ENCODE data around the gene GCM1. TPM values are rescaled to one million over a fixed set of nuclear protein-coding genes. Genes with fewer than 3 reads are reported as not detected.

Gene GCM1
- total RNA-seq, 4 donors from 2014 or later, result not detected

- TF ChIP-seq POLR2AphosphoS5 (IDR thresholded peaks at IDR 0.05) (no peak), POLR2A (IDR thresholded peaks at IDR 0.05) (no peak), EP300 (IDR thresholded peaks at IDR 0.05) (no peak), CTCF (IDR thresholded peaks at IDR 0.05) (no peak)
- no peak overlapping the region for H3K27ac ChIP-seq
- H3K4me1 ChIP-seq, result peaks cover 0 to 16% (median 0%) of the 10 kb centered on the region in 3 donors
- no peaks in the 10 kb centered on the region for H3K27me3 ChIP-seq
- H3K4me3 ChIP-seq, result no peak overlapping the region
- no peak for ATAC-seq
- H3K9me3 ChIP-seq, result no peaks in the 10 kb centered on the region
- H3K36me3 ChIP-seq, result peaks cover 9 to 99% of the 10 kb centered on the region in 2 donors
These were observed 58.7 kb downstream of the GCM1 start for GRCh38 chr6:53089948-53090347.

- Histone ChIP-seq H3K27ac (no peak overlapping the region), H3K9me3 (no peaks in the 10 kb centered on the region), H3K27me3 (no peaks in the 10 kb centered on the region), H3K4me1 (peaks cover 0 to 11% (median 0%) of the 10 kb centered on the region in 3 donors), H3K36me3 (peaks cover 10 to 99% of the 10 kb centered on the region in 2 donors), H3K4me3 (no peak overlapping the region)
- TF ChIP-seq CTCF (IDR thresholded peaks at IDR 0.05) (no peak), POLR2AphosphoS5 (IDR thresholded peaks at IDR 0.05) (no peak), EP300 (IDR thresholded peaks at IDR 0.05) (no peak), POLR2A (IDR thresholded peaks at IDR 0.05) (no peak)
- ATAC-seq, result no peak
- 38 to 43% methylated on average over 2 of the region's 2 CpGs for WGBS, 2 donors (ENCODE audit: low coverage in 1 of 2)
These were observed 62.3 kb downstream of the GCM1 start for GRCh38 chr6:53086302-53086701.

- no peak for TF ChIP-seq CTCF (IDR thresholded peaks at IDR 0.05)
- no peak for TF ChIP-seq POLR2AphosphoS5 (IDR thresholded peaks at IDR 0.05)
- no peak for TF ChIP-seq EP300 (IDR thresholded peaks at IDR 0.05)
- no peak for TF ChIP-seq POLR2A (IDR thresholded peaks at IDR 0.05)
- Histone ChIP-seq H3K4me1 (peaks cover 0 to 1% (median 0%) of the 10 kb centered on the region in 3 donors), H3K9me3 (no peaks in the 10 kb centered on the region), H3K36me3 (peaks cover 8 to 99% of the 10 kb centered on the region in 2 donors), H3K27me3 (no peaks in the 10 kb centered on the region), H3K4me3 (no peak overlapping the region), H3K27ac (no peak overlapping the region)
- ATAC-seq, result no peak
- 100% methylated on average over 1 of the region's 1 CpG for WGBS, 2 donors (ENCODE audit: low coverage in 1 of 2)
These were observed 67.8 kb downstream of the GCM1 start for GRCh38 chr6:53080813-53081212.

Small RNAs within 50 kb of the gene (small RNA-seq; reads per million reads assigned to genes)
- 0 reads per million in 4 donors for gene RN7SL244P
- gene RNU6-464P, result 0 reads per million in 4 donors

Other genes with a start within 250 kb of the GCM1 start
- gene GSTA3, start 239.1 kb downstream of the GCM1 start, total RNA-seq, result not detected
- 10 to 100 TPM; 19.3 to 40.4 (median 26.9) TPM for gene GSTA4, start 153.6 kb downstream of the GCM1 start, total RNA-seq
- gene CILK1, start 87.0 kb downstream of the GCM1 start, total RNA-seq, result 10 to 100 TPM; 18.7 to 34.6 (median 31.5) TPM
- 10 to 100 TPM; 65.0 to 95.9 (median 82.3) TPM for gene FBXO9, start 83.4 kb downstream of the GCM1 start, total RNA-seq
- gene ELOVL5, start 200.1 kb upstream of the GCM1 start, total RNA-seq, result 10 to 100 TPM; 51.5 to 94.6 (median 64.6) TPM

Measured in gastroesophageal sphincter (tissue), 4 donors.